ENCODE measurements around the gene GLI1.
A peak's percentile ranks its signal among the peaks of the same experiment; 100 is the strongest.

Gene GLI1

DNA sequence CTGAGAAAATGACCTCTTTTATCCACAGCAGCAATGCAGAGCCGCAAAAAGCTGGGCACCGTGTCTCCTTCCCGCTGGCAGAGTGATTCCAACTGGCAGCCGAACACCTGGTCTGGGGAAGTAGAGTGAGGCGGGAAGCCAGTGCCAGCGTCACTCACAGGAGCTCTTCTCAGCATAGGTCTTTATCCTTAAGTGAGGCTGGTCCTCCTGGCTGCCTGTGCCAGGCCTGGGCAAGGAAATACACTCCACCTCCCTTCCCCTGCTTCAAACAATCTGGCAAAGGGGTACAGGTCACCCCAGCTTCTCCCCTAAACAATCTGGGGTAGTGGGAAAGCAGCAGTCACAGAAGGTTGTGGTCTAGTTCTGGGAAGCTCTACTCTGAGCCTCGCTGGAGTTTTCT, 15.3 kb downstream of the GLI1 start:
- Histone ChIP-seq H2BK12ac (ENCODE audit: low read length) (no peak overlapping the region), H3K36me3 (replicated peaks in 1 of 2; ENCODE audit: control insufficient read depth in 2 of 2, insufficient read depth in 2 of 2, low read length in 2 of 2) (no peaks in the 10 kb centered on the region), H2BK120ac (ENCODE audit: low read depth, low read length) (no peak overlapping the region), H3K23ac (ENCODE audit: low read depth, low read length, poor library complexity) (no peak overlapping the region), H3K4me2 (ENCODE audit: insufficient read depth, low read length, poor library complexity, severe bottlenecking) (peak overlapping the region; percentile 81), H2BK15ac (ENCODE audit: low read length) (no peak overlapping the region), H3K4ac (ENCODE audit: low read length) (no peak overlapping the region), H3K79me1 (ENCODE audit: low read depth, low read length) (no peaks in the 10 kb centered on the region), H4K8ac (ENCODE audit: low read depth, low read length) (no peak overlapping the region), H3K9ac (ENCODE audit: low read depth, low read length, poor library complexity) (no peak overlapping the region), H3K27me3 (ENCODE audit: control insufficient read depth in 3 of 3, insufficient read depth in 3 of 3, low read depth in 1 of 3, low read length in 3 of 3) (peaks cover 22 to 70% (median 69%) of the 10 kb centered on the region in 3 experiments), H3K9me3 (replicated peaks in 1 of 2; ENCODE audit: control insufficient read depth in 2 of 2, insufficient read depth in 1 of 2, low read depth in 1 of 2, low read length in 2 of 2) (peaks cover 4% of the 10 kb centered on the region in 2 donors), H2AFZ (ENCODE audit: low read length) (peak overlapping the region; percentile 98), H4K91ac (ENCODE audit: low read depth, low read length, poor library complexity) (no peak overlapping the region), H3K4me1 (ENCODE audit: control insufficient read depth in 2 of 2, insufficient read depth in 1 of 2, low read depth in 1 of 2, low read length in 2 of 2) (peaks cover 5 to 21% of the 10 kb centered on the region in 2 donors), H3K4me3 (ENCODE audit: low read length in 2 of 2) (no peak overlapping the region), H3K14ac (ENCODE audit: low read length) (no peak overlapping the region), H3K27ac (replicated peaks; ENCODE audit: low read length) (no peak overlapping the region), H2BK5ac (ENCODE audit: low read length) (no peak overlapping the region), H3K18ac (ENCODE audit: low read length) (no peak overlapping the region), H2AK5ac (ENCODE audit: low read depth, low read length) (no peak overlapping the region)
- no peak for DNase-seq (ENCODE audit: low spot score)
- WGBS, 2 donors (ENCODE audit: extremely low coverage in 2 of 2, insufficient read length in 2 of 2, insufficient replicate concordance in 1 of 2), result no CpG with 5 or more reads among the region's 7 CpGs

DNA sequence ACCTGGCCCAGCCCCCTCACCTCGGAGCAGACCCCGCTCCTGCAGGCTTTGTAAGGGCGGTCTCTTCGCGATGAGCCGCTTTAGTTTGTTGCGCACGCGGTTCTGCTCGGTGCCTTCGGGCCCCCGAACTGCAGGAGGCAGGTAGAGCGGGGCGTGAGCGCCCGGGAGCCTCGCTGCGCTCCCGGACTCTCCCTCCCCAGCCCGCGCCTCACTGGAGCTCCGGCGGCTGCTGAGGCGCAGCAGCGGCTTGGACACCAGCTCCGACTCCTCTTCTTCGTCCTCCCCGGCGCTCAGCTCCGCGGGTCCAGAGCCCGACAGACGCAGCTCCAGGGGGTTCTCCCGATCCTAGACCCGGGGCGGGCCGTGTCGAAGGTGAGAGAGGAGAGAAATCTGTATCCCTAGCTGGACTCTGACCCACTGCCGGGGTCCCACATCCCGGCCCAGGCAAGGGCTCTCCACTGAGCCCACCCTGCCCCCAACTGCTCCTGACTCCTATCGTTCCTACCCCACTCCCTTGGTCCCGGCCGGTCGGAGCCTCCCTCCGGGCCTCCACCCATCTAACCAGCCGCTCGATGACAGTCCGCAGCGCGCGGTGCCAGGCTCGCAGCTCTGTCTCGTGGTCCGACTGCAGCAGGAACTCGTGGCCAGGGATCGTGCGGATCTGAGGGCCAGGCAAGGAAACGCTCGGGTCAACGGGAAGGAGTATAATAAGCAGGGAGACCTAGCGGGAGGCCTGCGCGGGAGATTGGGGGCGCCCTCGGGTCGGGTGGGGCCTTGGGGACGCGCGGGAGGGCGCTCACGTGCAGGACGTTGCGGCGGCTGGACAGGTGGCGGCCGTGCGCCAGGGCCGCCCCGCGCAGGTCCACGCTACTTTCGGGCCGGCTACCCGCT, 15.9 kb downstream of the GLI1 start:
- Histone ChIP-seq H3K23ac (ENCODE audit: low read depth, low read length, poor library complexity) (peak overlapping the region; percentile 90), H2BK5ac (ENCODE audit: low read length) (no peak overlapping the region), H3K36me3 (replicated peaks in 1 of 2; ENCODE audit: control insufficient read depth in 2 of 2, insufficient read depth in 2 of 2, low read length in 2 of 2) (no peaks in the 10 kb centered on the region), H2BK15ac (ENCODE audit: low read length) (peak overlapping the region; percentile 61), H3K27me3 (ENCODE audit: control insufficient read depth in 3 of 3, insufficient read depth in 3 of 3, low read depth in 1 of 3, low read length in 3 of 3) (peaks cover 22 to 71% (median 67%) of the 10 kb centered on the region in 3 experiments), H2BK12ac (ENCODE audit: low read length) (peak overlapping the region; percentile 85), H4K8ac (ENCODE audit: low read depth, low read length) (no peak overlapping the region), H3K14ac (ENCODE audit: low read length) (peak overlapping the region; percentile 73), H2AK5ac (ENCODE audit: low read depth, low read length) (peak overlapping the region; percentile 80), H4K91ac (ENCODE audit: low read depth, low read length, poor library complexity) (no peak overlapping the region), H3K9ac (ENCODE audit: low read depth, low read length, poor library complexity) (peak overlapping the region; percentile 54), H3K18ac (ENCODE audit: low read length) (peak overlapping the region; percentile 73), H2AFZ (ENCODE audit: low read length) (peak overlapping the region; percentile 98), H3K79me1 (ENCODE audit: low read depth, low read length) (no peaks in the 10 kb centered on the region), H3K4me1 (ENCODE audit: control insufficient read depth in 2 of 2, insufficient read depth in 1 of 2, low read depth in 1 of 2, low read length in 2 of 2) (peaks cover 5 to 21% of the 10 kb centered on the region in 2 donors), H3K4me2 (ENCODE audit: insufficient read depth, low read length, poor library complexity, severe bottlenecking) (peak overlapping the region; percentile 81), H3K4me3 (ENCODE audit: low read length in 2 of 2) (peak overlapping the region; percentile 34 to 47), H2BK120ac (ENCODE audit: low read depth, low read length) (no peak overlapping the region), H3K4ac (ENCODE audit: low read length) (no peak overlapping the region), H3K9me3 (replicated peaks in 1 of 2; ENCODE audit: control insufficient read depth in 2 of 2, insufficient read depth in 1 of 2, low read depth in 1 of 2, low read length in 2 of 2) (peaks cover 3 to 4% of the 10 kb centered on the region in 2 donors), H3K27ac (replicated peaks; ENCODE audit: low read length) (no peak overlapping the region)
- no peak for DNase-seq (ENCODE audit: low spot score)
- no CpG with 5 or more reads among the region's 84 CpGs for WGBS, 2 donors (ENCODE audit: extremely low coverage in 2 of 2, insufficient read length in 2 of 2, insufficient replicate concordance in 1 of 2)

GRCh38 chr12:57476162-57476992, 16.8 kb downstream of the GLI1 start:
- Histone ChIP-seq H2BK5ac (ENCODE audit: low read length) (peak overlapping the region; percentile 3), H4K91ac (ENCODE audit: low read depth, low read length, poor library complexity) (no peak overlapping the region), H2AK5ac (ENCODE audit: low read depth, low read length) (peak overlapping the region; percentile 80), H2AFZ (ENCODE audit: low read length) (peak overlapping the region; percentile 98), H3K23ac (ENCODE audit: low read depth, low read length, poor library complexity) (peak overlapping the region; percentile 90), H3K27me3 (ENCODE audit: control insufficient read depth in 3 of 3, insufficient read depth in 3 of 3, low read depth in 1 of 3, low read length in 3 of 3) (peaks cover 22 to 71% (median 67%) of the 10 kb centered on the region in 3 experiments), H3K9ac (ENCODE audit: low read depth, low read length, poor library complexity) (peak overlapping the region; percentile 54), H3K14ac (ENCODE audit: low read length) (peak overlapping the region; percentile 73), H3K36me3 (replicated peaks in 1 of 2; ENCODE audit: control insufficient read depth in 2 of 2, insufficient read depth in 2 of 2, low read length in 2 of 2) (no peaks in the 10 kb centered on the region), H2BK12ac (ENCODE audit: low read length) (peak overlapping the region; percentile 85), H2BK120ac (ENCODE audit: low read depth, low read length) (no peak overlapping the region), H3K4me3 (ENCODE audit: low read length in 2 of 2) (peak overlapping the region; percentile 34 to 47), H4K8ac (ENCODE audit: low read depth, low read length) (no peak overlapping the region), H3K79me1 (ENCODE audit: low read depth, low read length) (no peaks in the 10 kb centered on the region), H3K4me2 (ENCODE audit: insufficient read depth, low read length, poor library complexity, severe bottlenecking) (peak overlapping the region; percentile 81), H3K18ac (ENCODE audit: low read length) (peak overlapping the region; percentile 73), H3K4ac (ENCODE audit: low read length) (no peak overlapping the region), H3K4me1 (ENCODE audit: control insufficient read depth in 2 of 2, insufficient read depth in 1 of 2, low read depth in 1 of 2, low read length in 2 of 2) (peaks cover 5 to 21% of the 10 kb centered on the region in 2 donors), H3K27ac (replicated peaks; ENCODE audit: low read length) (no peak overlapping the region), H2BK15ac (ENCODE audit: low read length) (peak overlapping the region; percentile 61), H3K9me3 (replicated peaks in 1 of 2; ENCODE audit: control insufficient read depth in 2 of 2, insufficient read depth in 1 of 2, low read depth in 1 of 2, low read length in 2 of 2) (peaks cover 0 to 4% of the 10 kb centered on the region in 2 donors)
- no peak for DNase-seq (ENCODE audit: low spot score)
- WGBS, 2 donors (ENCODE audit: extremely low coverage in 2 of 2, insufficient read length in 2 of 2, insufficient replicate concordance in 1 of 2), result no CpG with 5 or more reads among the region's 29 CpGs

All from neuronal stem cell (in vitro differentiated cells).